H9 (cell line): ENCODE measurements around the gene GTF2H3. TPM values are rescaled to one million over a fixed set of nuclear protein-coding genes. Genes with fewer than 3 reads are reported as not detected.

Experiments used
- DNase-seq: peaks from one replicate; pipeline ENCODE4 v3.0.0-alpha.2; 2017
- H2AFZ ChIP-seq: one replicate; pipeline ENCODE4 v1.6.1; 2013; ENCODE audit warnings: mild to moderate bottlenecking, low read length, control low read depth, moderate library complexity
- H2AK5ac ChIP-seq: 2 replicates; pipeline ENCODE4 v1.6.1; 2013; ENCODE audit warnings: low read length, control low read depth, mixed read lengths; ENCODE audit not compliant: insufficient read length
- H2BK120ac ChIP-seq: one replicate; pipeline ENCODE4 v1.6.1; 2013; ENCODE audit warnings: low read depth, mild to moderate bottlenecking, low read length, control low read depth, inconsistent platforms; ENCODE audit not compliant: poor library complexity, severe bottlenecking
- H2BK12ac ChIP-seq: 2 replicates; pipeline ENCODE4 v1.6.1; 2013; ENCODE audit warnings: low read length, control low read depth, mixed read lengths, low read depth; ENCODE audit not compliant: insufficient read length
- H2BK15ac ChIP-seq: 2 replicates; pipeline ENCODE4 v1.6.1; 2013; ENCODE audit warnings: low read depth, low read length, control low read depth
- H2BK20ac ChIP-seq: one replicate; pipeline ENCODE4 v1.6.1; 2013; ENCODE audit warnings: low read depth, mild to moderate bottlenecking, low read length, control low read depth, inconsistent platforms; ENCODE audit not compliant: poor library complexity, severe bottlenecking
- H2BK5ac ChIP-seq: 2 replicates; pipeline ENCODE4 v1.6.1; 2013; ENCODE audit warnings: low read length, control low read depth, mixed read lengths; ENCODE audit not compliant: insufficient read length
- H3K14ac ChIP-seq: 2 replicates; pipeline ENCODE4 v1.6.1; 2013; ENCODE audit warnings: low read length, control low read depth; ENCODE audit not compliant: insufficient read depth
- H3K18ac ChIP-seq: 2 replicates; pipeline ENCODE4 v1.6.1; 2013; ENCODE audit warnings: low read depth, mild to moderate bottlenecking, mixed read lengths, low read length, control low read depth; ENCODE audit not compliant: insufficient read length
- H3K23ac ChIP-seq: 2 replicates; pipeline ENCODE4 v1.6.1; 2013; ENCODE audit warnings: low read length, control low read depth, mixed read lengths, low read depth; ENCODE audit not compliant: insufficient read length
- H3K23me2 ChIP-seq: 2 replicates; pipeline ENCODE4 v1.6.1; 2013; ENCODE audit warnings: low read depth, mild to moderate bottlenecking, mixed read lengths, low read length, control low read depth; ENCODE audit not compliant: insufficient read length, poor library complexity, severe bottlenecking
- H3K27ac ChIP-seq: 2 replicates; pipeline ENCODE4 v1.5.1; 2013; ENCODE audit warnings: low read length, control low read depth, mixed read lengths, low read depth; ENCODE audit not compliant: insufficient read length
- H3K27me3 ChIP-seq: 2 replicates; pipeline ENCODE4 v1.6.1; 2013; ENCODE audit warnings: low read length, control low read depth, inconsistent platforms; ENCODE audit not compliant: insufficient read depth
- H3K4ac ChIP-seq: 2 replicates; pipeline ENCODE4 v1.6.1; 2013; ENCODE audit warnings: low read depth, mild to moderate bottlenecking, control low read depth, inconsistent platforms, low read length, moderate library complexity
- H3K4me1 ChIP-seq: 2 replicates; pipeline ENCODE4 v1.6.1; 2013; ENCODE audit warnings: low read length, control low read depth, inconsistent platforms; ENCODE audit not compliant: insufficient read depth
- H3K4me2 ChIP-seq: 2 replicates; pipeline ENCODE4 v1.6.1; 2013; ENCODE audit warnings: low read length, control low read depth, mixed read lengths; ENCODE audit not compliant: insufficient read length, insufficient read depth
- H3K56ac ChIP-seq: 2 replicates; pipeline ENCODE4 v1.6.1; 2013; ENCODE audit warnings: low read depth, mild to moderate bottlenecking, mixed read lengths, low read length, control low read depth; ENCODE audit not compliant: insufficient read length
- H3K79me1 ChIP-seq: 2 replicates; pipeline ENCODE4 v1.6.1; 2013; ENCODE audit warnings: low read depth, mild to moderate bottlenecking, moderate library complexity, low read length, control low read depth, inconsistent platforms; ENCODE audit not compliant: insufficient read depth, poor library complexity, severe bottlenecking
- H3K79me2 ChIP-seq: 2 replicates; pipeline ENCODE4 v1.6.1; 2013; ENCODE audit warnings: low read length, control low read depth, inconsistent platforms; ENCODE audit not compliant: insufficient read depth
- H3K9ac ChIP-seq: 2 replicates; pipeline ENCODE4 v1.6.1; 2013; ENCODE audit warnings: low read length, control low read depth, mixed read lengths; ENCODE audit not compliant: insufficient read length; ENCODE audit errors: extremely low read depth
- H3K9me3 ChIP-seq: one replicate; pipeline ENCODE4 v1.6.1; 2013; ENCODE audit warnings: low read depth, low read length, inconsistent platforms; ENCODE audit not compliant: control insufficient read depth
- H3T11ph ChIP-seq: one replicate; pipeline ENCODE4 v1.6.1; 2013; ENCODE audit warnings: mild to moderate bottlenecking, low read length, control low read depth, inconsistent platforms
- H4K20me1 ChIP-seq: one replicate; pipeline ENCODE4 v1.6.1; 2013; ENCODE audit not compliant: control insufficient read depth, insufficient read length, insufficient read depth
- H4K5ac ChIP-seq: 2 replicates; pipeline ENCODE4 v1.6.1; 2013; ENCODE audit warnings: low read depth, mild to moderate bottlenecking, mixed read lengths, low read length, control low read depth; ENCODE audit not compliant: insufficient read length
- H4K8ac ChIP-seq: replicated peaks from 2 replicates; pipeline ENCODE4 v1.6.1; 2013; ENCODE audit warnings: low read length, control low read depth, mixed read lengths, low read depth; ENCODE audit not compliant: insufficient read length
- H4K91ac ChIP-seq: 2 replicates; pipeline ENCODE4 v1.6.1; 2013; ENCODE audit warnings: low read depth, mild to moderate bottlenecking, moderate library complexity, mixed read lengths, low read length, control low read depth; ENCODE audit not compliant: insufficient read length
- H3K27ac Mint-ChIP-seq, 3 experiments: 2 replicates in 2 of 3; 3 replicates in 1 of 3; pipeline ENCODE4 v1.8.0; 2020 to 2021; ENCODE audit warnings: mixed read lengths in 3 of 3, mild to moderate bottlenecking in 1 of 3, moderate library complexity in 1 of 3
- H3K27me3 Mint-ChIP-seq: 2 replicates; pipeline ENCODE4 v1.8.0; 2021; ENCODE audit warnings: low read depth, mild to moderate bottlenecking, moderate library complexity, mixed read lengths
- H3K36me3 Mint-ChIP-seq, 3 experiments: 2 replicates in 2 of 3; 3 replicates in 1 of 3; pipeline ENCODE4 v1.8.0; 2020 to 2021; ENCODE audit warnings: low read depth in 3 of 3, mixed read lengths in 3 of 3; ENCODE audit not compliant: insufficient read depth in 1 of 3
- H3K4me1 Mint-ChIP-seq, 2 experiments: 2 replicates each; pipeline ENCODE4 v1.8.0; 2020; ENCODE audit warnings: mixed read lengths in 2 of 2
- H3K4me3 Mint-ChIP-seq, 2 experiments: 2 replicates in 1 of 2; 3 replicates in 1 of 2; pipeline ENCODE4 v1.8.0; 2020 to 2021; ENCODE audit warnings: mild to moderate bottlenecking in 2 of 2, mixed read lengths in 2 of 2, moderate library complexity in 1 of 2
- H3K9me3 Mint-ChIP-seq, 2 experiments: 2 replicates in 1 of 2; 3 replicates in 1 of 2; pipeline ENCODE4 v1.8.0; 2020; ENCODE audit warnings: mild to moderate bottlenecking in 2 of 2, mixed read lengths in 2 of 2, moderate library complexity in 1 of 2
- WGBS: extraction: QIAGEN DNeasy Blood & Tissue Kit; methylation state at CpG from one replicate; pipeline ENCODE4 v1.1.7; 2013; ENCODE audit warnings: missing lambda C conversion rate, low lambda C conversion rate, mixed read lengths; ENCODE audit not compliant: insufficient read length; ENCODE audit errors: extremely low coverage; 5-methylcytosine and 5-hydroxymethylcytosine counted together
- total RNA-seq: library from RNA; stranded (reverse); gene quantifications from 2 replicates; pipeline ENCODE4 v1.2.1, GENCODE V29; 2021
- TF ChIP-seq, protein P1 (sequence below): fragments of 200-600 bp; sonication (generic); conservative IDR thresholded peaks from 3 replicates; pipeline ENCODE4 v1.8.0; 2021; ENCODE audit warnings: antibody characterized with exemption, mild to moderate bottlenecking

Gene GTF2H3
- total RNA-seq, 1 experiment from 2014 or later, result 39.2 TPM

DNA sequence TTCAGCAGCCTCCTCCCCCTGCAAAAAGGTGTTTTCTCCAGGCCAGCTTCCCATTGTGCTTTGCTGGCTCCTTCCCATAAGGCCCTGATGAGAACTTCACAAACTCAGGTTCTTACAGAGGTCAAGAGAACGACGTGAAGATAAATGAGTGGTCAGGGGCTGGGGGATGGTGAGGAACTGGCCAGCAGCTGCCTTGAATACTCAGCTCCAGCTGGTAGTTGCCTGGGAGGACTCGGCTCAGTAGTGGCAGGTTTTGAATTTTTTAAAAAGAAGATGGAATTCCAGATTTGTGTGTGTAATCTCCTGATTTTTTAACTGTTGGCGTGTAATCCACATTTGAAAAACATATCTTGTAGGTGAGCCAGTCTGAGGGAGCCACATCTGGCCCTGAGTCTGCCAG lies 25.9 kb upstream of the GTF2H3 start:
- Histone ChIP-seq H4K91ac (no peak overlapping the region), H2BK12ac (no peak overlapping the region), H3T11ph (no peak overlapping the region), H3K79me1 (peaks cover 3% of the 10 kb centered on the region), H4K5ac (no peak overlapping the region), H4K8ac (no peak overlapping the region), H3K18ac (no peak overlapping the region), H4K20me1 (peaks cover 3% of the 10 kb centered on the region), H3K23ac (no peak overlapping the region), H2BK20ac (no peak overlapping the region), H3K4me1 (no peaks in the 10 kb centered on the region; the same call in 1 of the 2 replicates), H2AFZ (no peak overlapping the region), H3K4me2 (no peak overlapping the region), H2BK120ac (no peak overlapping the region), H2BK5ac (no peak overlapping the region), H3K9ac (no peak overlapping the region), H2BK15ac (no peak overlapping the region), H3K9me3 (no peaks in the 10 kb centered on the region), H2AK5ac (no peak overlapping the region), H3K23me2 (peaks cover 4% of the 10 kb centered on the region), H3K79me2 (peaks cover 15% of the 10 kb centered on the region; the same call in 1 of the 2 replicates), H3K14ac (no peak overlapping the region), H3K27me3 (no peaks in the 10 kb centered on the region), H3K4ac (no peak overlapping the region), H3K56ac (no peak overlapping the region), H3K27ac (no peak overlapping the region)
- no CpG with 5 or more reads among the region's 4 CpGs for WGBS
- TF ChIP-seq, protein P1, sequence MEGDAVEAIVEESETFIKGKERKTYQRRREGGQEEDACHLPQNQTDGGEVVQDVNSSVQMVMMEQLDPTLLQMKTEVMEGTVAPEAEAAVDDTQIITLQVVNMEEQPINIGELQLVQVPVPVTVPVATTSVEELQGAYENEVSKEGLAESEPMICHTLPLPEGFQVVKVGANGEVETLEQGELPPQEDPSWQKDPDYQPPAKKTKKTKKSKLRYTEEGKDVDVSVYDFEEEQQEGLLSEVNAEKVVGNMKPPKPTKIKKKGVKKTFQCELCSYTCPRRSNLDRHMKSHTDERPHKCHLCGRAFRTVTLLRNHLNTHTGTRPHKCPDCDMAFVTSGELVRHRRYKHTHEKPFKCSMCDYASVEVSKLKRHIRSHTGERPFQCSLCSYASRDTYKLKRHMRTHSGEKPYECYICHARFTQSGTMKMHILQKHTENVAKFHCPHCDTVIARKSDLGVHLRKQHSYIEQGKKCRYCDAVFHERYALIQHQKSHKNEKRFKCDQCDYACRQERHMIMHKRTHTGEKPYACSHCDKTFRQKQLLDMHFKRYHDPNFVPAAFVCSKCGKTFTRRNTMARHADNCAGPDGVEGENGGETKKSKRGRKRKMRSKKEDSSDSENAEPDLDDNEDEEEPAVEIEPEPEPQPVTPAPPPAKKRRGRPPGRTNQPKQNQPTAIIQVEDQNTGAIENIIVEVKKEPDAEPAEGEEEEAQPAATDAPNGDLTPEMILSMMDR, result no peak
- Mint-ChIP-seq H3K27ac (no peak overlapping the region), H3K9me3 (no peaks in the 10 kb centered on the region), H3K4me1 (peaks cover 4 to 5% of the 10 kb centered on the region in 2 experiments), H3K36me3 (peaks cover 58 to 86% (median 85%) of the 10 kb centered on the region in 3 experiments; a peak in 6 of 7 replicates), H3K27me3 (no peaks in the 10 kb centered on the region), H3K4me3 (no peak overlapping the region; a peak in 1 of 5 replicates)
- DNase-seq, result no peak
